ENCODE data around the gene TBC1D2B.
"Not testable (repeated sequence)": the region's sequence is repeated elsewhere in the genome, so short reads cannot be mapped to it uniquely, and the experiment has no call there.

TBC1D2B gene

DNA sequence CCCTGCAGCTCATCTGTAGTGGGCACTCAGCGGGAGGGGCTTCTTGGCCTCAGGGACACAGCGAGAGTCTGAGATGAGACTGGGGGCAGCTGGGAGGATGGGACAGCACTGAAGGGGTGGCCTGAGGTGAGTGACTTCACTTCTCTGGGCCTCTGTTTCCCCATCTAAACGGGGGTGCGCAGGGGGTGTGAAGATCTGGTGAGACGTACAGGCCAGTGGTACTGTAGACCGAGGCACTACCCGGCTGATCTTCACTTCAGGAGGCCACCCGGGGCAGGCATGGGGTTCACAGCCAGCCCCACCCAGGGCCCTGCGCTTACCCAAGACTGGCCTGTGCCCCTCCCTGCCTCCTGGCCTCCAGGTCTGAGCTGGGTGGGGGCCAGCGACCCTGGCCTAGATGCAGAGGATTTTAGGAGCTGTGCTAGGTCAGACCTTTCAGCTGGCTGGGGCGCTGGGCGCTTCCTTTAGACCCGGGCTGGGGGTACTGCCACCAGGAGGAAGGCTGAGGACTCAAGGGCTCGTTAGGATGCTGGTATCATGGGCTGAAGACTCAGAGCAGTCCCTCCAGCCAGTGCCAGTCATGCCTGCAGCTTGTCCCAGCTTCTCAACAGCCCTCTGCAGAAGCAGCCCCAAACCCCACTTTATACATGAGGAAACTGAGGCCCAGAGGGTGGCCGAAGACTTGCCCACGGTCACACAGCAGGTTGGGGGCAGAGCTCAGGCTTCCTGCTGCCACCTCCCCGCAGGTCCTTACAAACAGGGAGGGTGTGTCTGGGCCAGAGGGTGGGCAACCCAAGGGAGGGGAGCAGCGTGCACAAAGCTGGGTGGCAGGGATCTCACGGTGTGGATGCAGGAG, 99.4 kb downstream of the TBC1D2B start:
- not testable (repeated sequence) for DNase-seq (ENCODE audit: low read depth in 3 of 3, low spot score in 1 of 3)

GRCh38 chr15:77976760-77977525, 100.6 kb downstream of the TBC1D2B start:
- DNase-seq (ENCODE audit: low read depth in 3 of 3, low spot score in 1 of 3), result not testable (repeated sequence)

GRCh38 chr15:77976095-77976450, 101.4 kb downstream of the TBC1D2B start:
- DNase-seq (ENCODE audit: low read depth in 3 of 3, low spot score in 1 of 3), result not testable (repeated sequence)

DNA sequence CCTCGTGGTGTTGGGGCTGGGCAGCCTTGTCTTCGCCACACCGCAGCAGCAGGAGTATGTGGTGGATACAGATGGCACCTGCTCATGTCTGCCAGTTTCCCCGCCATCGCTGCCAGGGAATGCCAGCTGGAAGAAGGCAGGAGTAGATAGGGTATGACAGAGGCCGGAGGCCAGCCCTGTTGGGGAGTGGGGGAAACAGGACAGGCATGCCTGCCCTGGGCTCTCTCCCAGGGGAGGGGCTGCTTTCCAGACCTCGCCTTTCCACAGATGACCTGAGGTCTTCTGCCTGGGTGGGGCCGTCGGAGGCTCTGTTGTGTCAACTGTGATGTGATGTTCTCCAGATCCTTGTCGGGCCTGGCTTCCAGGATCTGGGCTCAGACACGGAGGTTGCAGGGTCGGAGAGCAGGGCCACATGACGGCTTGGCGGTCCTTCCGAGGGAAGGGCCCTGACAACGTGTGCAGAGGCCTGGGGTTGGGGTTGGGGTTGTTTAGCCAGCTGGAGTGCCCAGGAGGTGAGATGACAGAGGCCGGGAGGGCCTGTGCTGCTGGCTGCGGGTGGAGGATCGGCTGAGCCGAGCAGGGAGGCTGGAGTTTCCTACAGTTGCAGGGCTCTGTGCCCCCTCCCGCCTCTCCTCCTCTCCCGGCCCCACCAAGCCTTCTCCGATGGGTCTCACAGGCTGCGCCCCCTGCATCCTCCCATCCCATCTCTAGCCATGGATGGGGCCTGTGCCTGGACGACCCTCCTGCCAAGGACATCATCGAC, 102.0 kb downstream of the TBC1D2B start:
- no peak for DNase-seq (ENCODE audit: low read depth in 3 of 3, low spot score in 1 of 3)

GRCh38 chr15:77974416-77975331, 102.8 kb downstream of the TBC1D2B start:
- DNase-seq (ENCODE audit: low read depth in 3 of 3, low spot score in 1 of 3), result no peak

DNA sequence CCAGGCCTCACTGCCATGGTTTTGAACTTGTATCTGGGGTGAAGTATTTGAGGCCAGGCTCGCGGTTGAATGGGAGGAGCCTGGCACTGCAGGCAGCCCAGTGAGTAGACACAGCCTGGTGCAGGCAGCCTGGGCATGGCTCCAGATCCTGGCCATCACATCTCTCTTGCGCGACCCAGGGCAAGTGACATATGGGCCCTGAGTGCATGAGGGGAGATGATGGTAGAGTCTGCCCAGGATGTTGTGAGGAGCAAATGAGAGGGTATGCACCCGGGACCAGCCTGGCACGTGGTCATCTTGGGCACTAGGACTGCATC, 103.5 kb downstream of the TBC1D2B start:
- DNase-seq (ENCODE audit: low read depth in 3 of 3, low spot score in 1 of 3), result no peak

DNA sequence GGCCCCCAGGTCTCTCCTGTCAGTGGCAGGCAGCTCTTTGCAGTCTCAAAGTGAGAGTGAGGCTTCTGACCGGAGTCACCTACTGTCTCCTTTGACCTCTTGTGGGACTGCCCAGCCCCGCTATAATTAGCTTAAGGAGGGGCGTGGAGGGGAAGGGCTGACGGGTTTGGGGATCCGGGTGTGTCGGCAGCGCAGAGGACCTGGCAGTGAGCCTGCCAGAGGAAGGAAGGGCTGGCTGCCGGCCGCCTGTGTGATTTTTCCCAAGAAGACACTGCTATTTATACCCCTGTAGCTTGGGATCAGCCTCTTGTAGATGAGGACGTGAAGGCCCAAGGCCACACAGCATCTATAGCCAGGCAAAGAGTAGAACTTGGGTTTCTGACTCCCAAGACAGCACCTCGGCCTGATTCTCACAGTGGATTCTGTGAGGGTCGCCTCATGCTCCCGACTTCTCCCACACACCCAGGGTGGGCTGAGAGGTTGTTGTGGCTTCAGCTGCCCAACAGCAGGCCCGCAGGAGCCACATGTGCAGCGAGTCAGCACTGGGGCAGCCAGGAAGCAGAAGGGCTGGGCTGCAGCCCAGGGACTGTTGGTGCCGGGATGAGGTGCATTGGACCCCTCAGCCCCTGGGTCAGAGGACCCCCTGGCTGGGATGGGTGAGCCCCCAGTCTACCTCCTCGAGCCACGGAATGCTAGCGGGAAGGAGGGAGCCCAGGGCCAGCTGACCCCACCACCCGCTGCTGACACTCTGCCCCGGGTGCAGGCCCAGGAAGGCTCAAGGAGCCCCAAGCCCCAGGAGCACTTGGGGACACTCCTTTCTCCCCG, 104.0 kb downstream of the TBC1D2B start:
- DNase-seq (ENCODE audit: low read depth in 3 of 3, low spot score in 1 of 3), result not testable (repeated sequence)

GRCh38 chr15:77972706-77973105, 104.8 kb downstream of the TBC1D2B start:
- not testable (repeated sequence) for DNase-seq (ENCODE audit: low read depth in 3 of 3, low spot score in 1 of 3)

- DNase-seq (ENCODE audit: low read depth in 3 of 3, low spot score in 1 of 3), result not testable (repeated sequence)
These were observed 105.6 kb downstream of the TBC1D2B start for GRCh38 chr15:77971875-77972274.

DNA sequence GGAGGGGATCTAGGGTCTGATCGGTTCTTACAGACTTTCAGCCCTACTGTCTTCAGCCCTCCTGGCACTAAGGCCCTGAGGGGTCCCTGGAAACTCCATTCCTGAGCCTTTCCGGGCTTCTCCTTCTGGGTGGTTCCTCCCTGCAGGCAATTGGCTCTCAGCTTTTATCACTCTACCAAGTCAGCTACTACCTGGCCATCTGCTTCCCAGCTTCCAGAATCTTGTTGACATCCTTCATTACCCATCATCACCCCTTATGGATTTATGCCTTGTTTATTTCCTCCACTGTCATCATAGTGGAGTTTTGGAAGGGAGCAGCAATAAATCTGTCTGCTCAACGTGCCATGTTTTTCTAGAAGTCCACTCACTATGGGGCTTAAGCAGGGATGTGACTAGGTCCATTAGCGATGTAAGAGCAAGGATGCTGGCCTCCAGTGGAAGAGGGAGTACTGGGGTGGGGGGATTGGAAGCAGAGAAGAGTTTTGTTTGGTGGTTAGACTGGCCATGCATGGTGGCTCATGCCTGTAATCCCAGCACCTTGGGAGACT, 106.6 kb downstream of the TBC1D2B start:
- DNase-seq (ENCODE audit: low read depth in 3 of 3, low spot score in 1 of 3), result not testable (repeated sequence)

DNA sequence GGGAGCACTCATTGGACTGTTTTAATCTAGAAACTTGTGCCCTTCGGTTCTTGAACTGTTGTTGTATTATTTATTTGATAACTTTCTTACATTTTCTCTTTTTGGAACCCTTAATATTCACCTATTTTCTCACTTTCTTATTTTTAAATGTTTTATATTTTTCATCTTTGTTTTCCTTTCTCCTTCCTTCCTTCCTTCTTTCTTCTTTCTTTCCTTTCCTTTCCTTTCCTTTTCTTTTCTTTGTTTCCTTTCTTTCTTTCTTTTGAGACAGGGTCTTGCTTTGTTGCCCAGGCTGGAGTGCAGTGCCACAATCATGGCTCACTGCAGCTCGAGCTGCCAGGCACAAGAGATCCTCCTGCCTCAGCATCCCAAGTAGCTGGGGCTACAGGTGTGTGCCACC, 108.5 kb downstream of the TBC1D2B start:
- no peak for DNase-seq (ENCODE audit: low read depth in 3 of 3, low spot score in 1 of 3)

- DNase-seq (ENCODE audit: low read depth in 3 of 3, low spot score in 1 of 3), result no peak
These were observed 109.7 kb downstream of the TBC1D2B start for GRCh38 chr15:77967798-77968197.

GRCh38 chr15:77967235-77967615, 110.3 kb downstream of the TBC1D2B start:
- DNase-seq (ENCODE audit: low read depth in 3 of 3, low spot score in 1 of 3), result not testable (repeated sequence)

GRCh38 chr15:77966540-77967234, 110.8 kb downstream of the TBC1D2B start:
- DNase-seq (ENCODE audit: low read depth in 3 of 3, low spot score in 1 of 3), result peak in 1 of 3 donors; percentile 19

DNA sequence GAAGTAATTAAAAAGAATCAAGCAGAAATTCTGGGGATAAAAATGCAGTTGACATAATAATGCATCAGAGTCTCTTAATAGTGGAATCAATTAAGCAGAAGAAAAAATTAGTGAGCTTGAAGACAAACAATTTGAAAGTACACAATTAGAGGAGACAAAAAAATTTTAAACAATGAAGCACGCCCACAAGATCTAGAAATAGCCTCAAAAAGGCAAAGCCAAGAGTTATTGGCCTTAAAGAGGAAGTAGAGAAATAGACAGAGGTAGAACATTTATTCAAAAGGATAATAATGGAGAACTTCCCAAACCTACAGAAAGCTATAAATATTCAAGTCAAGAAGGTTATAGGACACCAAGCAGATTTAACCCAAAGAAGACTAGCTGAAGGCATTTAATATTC, 113.3 kb downstream of the TBC1D2B start:
- DNase-seq (ENCODE audit: low read depth in 3 of 3, low spot score in 1 of 3), result no peak

GRCh38 chr15:77959432-77959879, 118.1 kb downstream of the TBC1D2B start:
- DNase-seq (ENCODE audit: low read depth in 3 of 3, low spot score in 1 of 3), result peak; percentile 21 to 67 (median 52)

DNA sequence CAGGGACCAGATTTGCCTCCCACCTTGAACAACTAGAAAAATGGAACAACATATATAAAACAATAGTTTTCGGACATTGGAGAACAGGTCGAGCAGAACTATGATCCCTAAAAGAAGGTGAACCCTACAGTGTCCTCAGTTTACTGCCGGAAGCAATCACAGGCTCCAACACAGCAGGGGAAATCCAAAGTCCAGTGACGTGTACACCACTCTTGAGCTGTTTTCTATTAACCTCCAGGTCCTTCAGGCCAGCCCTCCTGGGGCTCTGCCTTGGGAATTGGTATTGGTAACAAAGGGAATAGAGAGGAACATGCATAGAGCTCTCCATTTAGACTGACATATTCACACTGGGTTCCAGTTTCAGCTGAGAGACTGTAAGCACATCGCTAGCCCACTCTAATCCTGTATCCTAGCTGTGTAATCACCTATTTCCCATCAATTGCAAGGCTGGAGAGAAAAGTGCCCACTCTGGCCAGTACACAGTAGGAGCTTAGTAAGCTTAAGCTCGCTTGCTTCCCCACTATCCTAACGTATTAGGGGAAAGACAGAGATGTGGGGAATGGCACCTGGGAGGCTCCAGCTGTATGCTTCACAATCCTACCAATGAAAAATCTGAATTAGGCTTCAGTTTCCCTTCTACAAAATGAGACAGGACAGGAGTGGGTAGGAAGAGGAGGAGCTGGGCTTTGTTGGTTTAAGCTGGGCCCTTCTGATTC, 118.6 kb downstream of the TBC1D2B start:
- not testable (repeated sequence) for DNase-seq (ENCODE audit: low read depth in 3 of 3, low spot score in 1 of 3)

DNA sequence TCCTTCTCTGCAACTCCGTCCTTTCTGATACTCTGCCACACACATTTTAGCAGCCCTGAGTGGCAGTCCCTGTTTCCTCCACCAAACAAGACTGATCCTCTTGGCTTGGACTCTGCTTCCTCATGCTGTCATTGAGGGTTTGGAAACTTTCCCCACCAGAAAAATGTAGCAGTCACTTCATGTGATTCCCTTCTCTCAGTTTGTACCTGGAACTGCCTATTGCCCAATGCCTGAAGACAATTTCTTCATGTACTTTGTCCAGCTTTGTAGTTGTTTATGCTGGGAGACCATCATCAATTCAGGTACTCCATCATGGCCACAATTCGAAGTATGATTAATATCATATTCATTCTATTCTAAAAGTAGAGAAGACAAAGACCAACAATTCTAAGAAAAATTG, 119.5 kb downstream of the TBC1D2B start:
- not testable (repeated sequence) for DNase-seq (ENCODE audit: low read depth in 3 of 3, low spot score in 1 of 3)
